ENCODE data around the gene GSTT4. TPM values are rescaled to one million over a fixed set of nuclear protein-coding genes. Genes with fewer than 3 reads are reported as not detected.

Gene GSTT4
- total RNA-seq, 1 donor from 2014 or later: not detected

DNA sequence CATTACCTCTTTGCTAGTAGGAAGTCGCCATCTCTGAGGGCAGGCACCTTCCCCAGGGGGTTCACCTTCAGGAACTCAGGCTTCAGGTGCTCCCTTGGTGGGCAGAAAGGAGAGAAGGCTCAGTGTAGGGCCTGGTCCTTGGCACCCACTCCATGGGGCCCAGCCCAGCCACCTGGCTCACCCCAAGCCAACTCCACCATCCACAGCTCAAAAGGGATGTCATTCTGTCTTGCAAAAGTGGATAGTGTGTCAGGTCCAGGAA lies 2.7 kb upstream of the GSTT4 start:
- DNase-seq (ENCODE audit: low spot score, unreplicated experiment): no peak
- H3K27me3 Mint-ChIP-seq: peaks cover 3% of the 10 kb centered on the region
- peaks cover 19% of the 10 kb centered on the region for H3K4me1 Mint-ChIP-seq (ENCODE audit: low read depth)
- peaks cover 4% of the 10 kb centered on the region for H3K9me3 Mint-ChIP-seq (ENCODE audit: low read depth)
- no peaks in the 10 kb centered on the region for H3K36me3 Mint-ChIP-seq (ENCODE audit: insufficient read depth)
- TF ChIP-seq CTCF (IDR thresholded peaks at IDR 0.05; ENCODE audit: unreplicated experiment): no peak
- no peak overlapping the region for H3K27ac Mint-ChIP-seq
- H3K4me3 Mint-ChIP-seq (ENCODE audit: low read depth): no peak overlapping the region

DNA sequence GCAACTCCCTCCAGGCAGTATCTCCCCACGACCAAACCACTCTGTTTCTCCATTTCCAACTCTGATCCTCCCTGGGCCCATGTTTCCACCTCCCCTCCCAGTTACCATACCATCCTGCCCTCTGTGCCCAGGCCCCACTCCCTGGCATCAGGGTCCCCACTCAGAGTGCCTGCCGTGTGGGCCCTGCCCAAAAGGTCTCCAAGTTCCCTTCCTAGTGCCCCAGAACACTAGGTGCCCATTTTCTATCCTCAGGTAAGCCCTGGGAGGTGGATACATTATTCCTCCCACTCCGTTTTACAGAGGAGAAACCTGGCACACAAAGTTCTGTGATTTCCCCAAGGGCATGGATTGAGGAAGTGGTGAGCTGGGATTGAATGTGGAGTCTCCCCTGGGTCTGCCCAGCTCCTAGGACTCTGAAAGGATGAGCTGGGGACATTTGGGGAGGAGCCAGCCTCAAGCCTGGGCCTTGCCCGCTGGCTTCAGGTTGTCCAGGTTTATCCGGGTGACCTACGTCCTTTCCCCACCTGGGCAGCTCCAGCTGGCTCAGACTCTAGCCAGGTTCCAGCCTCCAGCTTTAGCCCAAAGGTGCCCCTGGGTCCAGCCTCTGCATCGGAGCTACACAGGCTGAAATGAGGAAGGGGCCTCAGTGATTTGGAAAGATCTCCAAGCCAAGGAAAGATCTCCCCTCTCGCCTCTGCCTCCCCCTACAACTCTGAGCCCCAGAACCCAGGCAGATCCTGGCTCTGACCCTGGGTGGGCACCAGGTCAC lies 2.2 kb upstream of the GSTT4 start:
- no peak for DNase-seq (ENCODE audit: low spot score, unreplicated experiment)
- Mint-ChIP-seq H3K27me3 (peaks cover 3% of the 10 kb centered on the region), H3K4me1 (ENCODE audit: low read depth) (peaks cover 17% of the 10 kb centered on the region), H3K9me3 (ENCODE audit: low read depth) (peaks cover 4% of the 10 kb centered on the region), H3K4me3 (ENCODE audit: low read depth) (no peak overlapping the region), H3K27ac (no peak overlapping the region), H3K36me3 (ENCODE audit: insufficient read depth) (no peaks in the 10 kb centered on the region)
- no peak for TF ChIP-seq CTCF (IDR thresholded peaks at IDR 0.05; ENCODE audit: unreplicated experiment)

DNA sequence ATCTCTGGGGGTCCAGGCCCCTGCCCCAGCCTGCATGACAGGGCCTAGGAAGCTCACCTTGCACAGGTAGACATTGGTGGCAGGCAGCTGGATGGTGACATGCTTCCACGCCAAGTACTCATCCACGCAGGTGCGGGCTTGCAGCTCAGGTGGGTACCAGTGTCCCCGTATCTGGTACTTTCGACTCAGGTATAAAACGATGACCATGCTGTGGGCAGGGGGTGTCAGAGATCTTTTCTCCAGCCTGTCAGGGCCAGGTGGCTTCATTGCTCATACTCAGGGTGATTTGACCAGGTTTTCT lies 1.6 kb upstream of the GSTT4 start:
- H3K36me3 Mint-ChIP-seq (ENCODE audit: insufficient read depth): no peaks in the 10 kb centered on the region
- peaks cover 3% of the 10 kb centered on the region for H3K27me3 Mint-ChIP-seq
- no peak overlapping the region for H3K27ac Mint-ChIP-seq
- no peak for DNase-seq (ENCODE audit: low spot score, unreplicated experiment)
- peaks cover 18% of the 10 kb centered on the region for H3K4me1 Mint-ChIP-seq (ENCODE audit: low read depth)
- peaks cover 4% of the 10 kb centered on the region for H3K9me3 Mint-ChIP-seq (ENCODE audit: low read depth)
- no peak for TF ChIP-seq CTCF (IDR thresholded peaks at IDR 0.05; ENCODE audit: unreplicated experiment)
- no peak overlapping the region for H3K4me3 Mint-ChIP-seq (ENCODE audit: low read depth)

DNA sequence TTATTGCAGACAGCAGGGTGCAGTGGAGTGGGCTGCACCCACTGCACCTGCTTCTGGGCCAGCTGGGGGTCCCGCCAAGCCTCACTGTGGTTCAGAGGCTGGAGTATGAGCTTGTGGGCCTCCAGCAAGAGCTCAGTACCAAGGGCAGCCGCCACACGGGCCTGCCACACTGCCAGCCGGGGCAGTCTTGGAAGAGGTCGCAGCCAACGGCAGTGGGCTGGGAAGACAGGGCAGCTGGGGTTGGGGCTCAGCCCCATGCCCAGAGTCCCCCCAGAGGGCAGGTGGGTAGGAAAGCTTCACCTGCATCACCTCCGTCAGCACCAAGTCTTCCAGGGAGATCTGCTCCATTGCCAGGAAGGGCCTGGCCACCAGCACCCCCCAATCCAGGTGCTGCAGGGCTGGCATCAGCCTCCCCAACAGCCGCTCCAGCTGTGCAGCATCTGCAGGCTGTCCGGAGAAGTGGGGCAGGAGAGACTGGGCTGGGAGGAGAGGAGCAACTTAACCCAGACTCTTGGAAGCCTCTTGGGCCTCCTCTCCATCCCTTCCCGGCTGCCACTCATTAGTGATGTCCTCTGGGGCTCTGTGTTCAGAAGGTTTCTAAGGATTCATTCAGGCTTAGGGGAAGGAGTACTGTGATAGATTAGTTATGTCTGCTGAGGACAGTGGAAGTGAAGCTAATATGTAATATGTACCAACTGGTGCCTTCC lies 1.1 kb upstream of the GSTT4 start:
- DNase-seq (ENCODE audit: low spot score, unreplicated experiment): no peak
- Mint-ChIP-seq H3K36me3 (ENCODE audit: insufficient read depth) (no peaks in the 10 kb centered on the region), H3K27ac (no peak overlapping the region), H3K4me3 (ENCODE audit: low read depth) (no peak overlapping the region), H3K27me3 (peaks cover 3% of the 10 kb centered on the region), H3K4me1 (ENCODE audit: low read depth) (peaks cover 18% of the 10 kb centered on the region), H3K9me3 (ENCODE audit: low read depth) (peaks cover 4% of the 10 kb centered on the region)
- no peak for TF ChIP-seq CTCF (IDR thresholded peaks at IDR 0.05; ENCODE audit: unreplicated experiment)

DNA sequence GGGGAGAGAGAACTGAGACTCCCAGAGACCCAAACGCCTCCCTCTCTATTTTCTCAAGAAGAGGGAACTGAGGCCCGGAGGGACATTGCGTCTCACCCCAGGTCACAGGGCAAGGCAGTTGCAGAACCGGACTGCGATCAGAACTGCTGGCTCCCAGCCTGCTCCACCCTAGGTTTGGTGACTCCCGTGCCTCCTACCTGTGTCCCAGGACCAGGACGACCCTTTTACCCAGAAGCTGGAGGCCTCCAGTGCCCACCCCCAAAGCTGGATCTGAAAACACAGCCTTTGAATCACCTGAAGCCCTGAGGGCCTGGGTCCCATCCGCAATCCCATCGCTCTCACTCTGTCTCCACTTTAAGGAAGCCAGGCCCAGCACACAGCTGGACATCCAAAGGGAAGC lies 1.4 kb downstream of the GSTT4 start:
- no peak overlapping the region for H3K4me3 Mint-ChIP-seq (ENCODE audit: low read depth)
- peaks cover 3% of the 10 kb centered on the region for H3K27me3 Mint-ChIP-seq
- TF ChIP-seq CTCF (IDR thresholded peaks at IDR 0.05; ENCODE audit: unreplicated experiment): no peak
- DNase-seq (ENCODE audit: low spot score, unreplicated experiment): no peak
- H3K36me3 Mint-ChIP-seq (ENCODE audit: insufficient read depth): no peaks in the 10 kb centered on the region
- H3K27ac Mint-ChIP-seq: no peak overlapping the region
- no peaks in the 10 kb centered on the region for H3K9me3 Mint-ChIP-seq (ENCODE audit: low read depth)
- H3K4me1 Mint-ChIP-seq (ENCODE audit: low read depth): peaks cover 8% of the 10 kb centered on the region
